Right lung (tissue), 5 donors: Measurements from ENCODE around the gene MUS81. TPM values are rescaled to one million over a fixed set of nuclear protein-coding genes. Genes with fewer than 3 reads are reported as not detected.
A peak's percentile ranks its signal among the peaks of the same experiment; 100 is the strongest.
"Not testable (repeated sequence)": the region's sequence is repeated elsewhere in the genome, so short reads cannot be mapped to it uniquely, and the experiment has no call there.

Experiments
- DNase-seq, 2 donors: peaks; one replicate each; pipeline ENCODE4 v3.0.0-alpha.2; 2013
- polyA plus RNA-seq, 5 donors: library from polyadenylated mRNA; unstranded; fragments of 120-200 nt; gene quantifications; one replicate each; pipeline versions ENCODE4 v1.2.1 to v1.2.3, GENCODE V29; 2013; ENCODE audit warnings: inconsistent platforms in 1 of 5, low replicate concordance in 1 of 5; ENCODE audit not compliant: insufficient read length in 5 of 5, insufficient read depth in 1 of 5

The MUS81 gene
- polyA plus RNA-seq, 5 donors = 37.0 to 57.3 (median 48.7) TPM

- no peak for DNase-seq
Measured at GRCh38 chr11:65843811-65844210, 16.4 kb upstream of the MUS81 start.

GRCh38 chr11:65844231-65844872, 15.9 kb upstream of the MUS81 start:
- DNase-seq = no peak

GRCh38 chr11:65847746-65848145, 12.5 kb upstream of the MUS81 start:
- DNase-seq = no peak

- not testable (repeated sequence) for DNase-seq
Measured at GRCh38 chr11:65848693-65849092, 11.5 kb upstream of the MUS81 start.

- no peak for DNase-seq
Measured at GRCh38 chr11:65849366-65849765, 10.9 kb upstream of the MUS81 start.

- DNase-seq = no peak
Measured at GRCh38 chr11:65849771-65850216, 10.4 kb upstream of the MUS81 start.

- DNase-seq = no peak
Measured at GRCh38 chr11:65850217-65851082, 9.8 kb upstream of the MUS81 start.

GRCh38 chr11:65851083-65851579, 9.1 kb upstream of the MUS81 start:
- no peak for DNase-seq

- DNase-seq = no peak
Measured at GRCh38 chr11:65851811-65852507, 8.3 kb upstream of the MUS81 start.

- no peak for DNase-seq
Measured at GRCh38 chr11:65852508-65853245, 7.6 kb upstream of the MUS81 start.

- DNase-seq = no peak
Measured at GRCh38 chr11:65853246-65853979, 6.8 kb upstream of the MUS81 start.

- no peak for DNase-seq
Measured at GRCh38 chr11:65854161-65854592, 6.1 kb upstream of the MUS81 start.

- no peak for DNase-seq
Measured at GRCh38 chr11:65854852-65855837, 5.1 kb upstream of the MUS81 start.

- DNase-seq = no peak
Measured at GRCh38 chr11:65855927-65856363, 4.3 kb upstream of the MUS81 start.

GRCh38 chr11:65856689-65857499, 3.3 kb upstream of the MUS81 start:
- peak; percentile 62 to 76 for DNase-seq

- no peak for DNase-seq
Measured at GRCh38 chr11:65857500-65857852, 2.8 kb upstream of the MUS81 start.

GRCh38 chr11:65857853-65858680, 2.2 kb upstream of the MUS81 start, which contains the start of gene CFL1:
Gene CFL1 (minus strand): TSS chr11:65858180. CDS start chr11:65858099, 81 bp downstream.
- peak; percentile 97 to 98 for DNase-seq

GRCh38 chr11:65858681-65859087, 1.5 kb upstream of the MUS81 start:
- no peak for DNase-seq
